Ectodermal cell (in vitro differentiated cells): ENCODE data around the gene SLIT3.
"Not testable (repeated sequence)": the region's sequence is repeated elsewhere in the genome, so short reads cannot be mapped to it uniquely, and the experiment has no call there.

Experiments
- H3K27ac ChIP-seq: 2 replicates; pipeline ENCODE4 v1.7.0; 2013; ENCODE audit warnings: mild to moderate bottlenecking, low read depth, low read length; ENCODE audit not compliant: insufficient read depth, poor library complexity, severe bottlenecking
- H3K27me3 ChIP-seq: 2 replicates; pipeline ENCODE4 v1.7.0; 2013; ENCODE audit warnings: mild to moderate bottlenecking, low read length; ENCODE audit not compliant: insufficient read depth, control insufficient read depth, poor library complexity, severe bottlenecking
- H3K36me3 ChIP-seq: one replicate; pipeline ENCODE4 v1.7.0; 2013; ENCODE audit warnings: low read length; ENCODE audit not compliant: control insufficient read depth, insufficient read depth
- H3K4me1 ChIP-seq: one replicate; pipeline ENCODE4 v1.7.0; 2013; ENCODE audit warnings: low read length; ENCODE audit not compliant: control insufficient read depth, insufficient read depth
- H3K4me3 ChIP-seq: 2 replicates; pipeline ENCODE4 v1.7.0; 2013; ENCODE audit warnings: low read depth, low read length, control low read depth; ENCODE audit not compliant: insufficient read depth
- H3K9me3 ChIP-seq: 2 replicates; pipeline ENCODE4 v1.7.0; 2013; ENCODE audit warnings: mild to moderate bottlenecking, low read length, moderate library complexity; ENCODE audit not compliant: control insufficient read depth
- WGBS, 2 experiments: methylation state at CpG; one replicate each; pipeline ENCODE4 v1.1.7; 2013; ENCODE audit warnings: missing lambda C conversion rate in 2 of 2; 5-methylcytosine and 5-hydroxymethylcytosine counted together

Gene SLIT3

DNA sequence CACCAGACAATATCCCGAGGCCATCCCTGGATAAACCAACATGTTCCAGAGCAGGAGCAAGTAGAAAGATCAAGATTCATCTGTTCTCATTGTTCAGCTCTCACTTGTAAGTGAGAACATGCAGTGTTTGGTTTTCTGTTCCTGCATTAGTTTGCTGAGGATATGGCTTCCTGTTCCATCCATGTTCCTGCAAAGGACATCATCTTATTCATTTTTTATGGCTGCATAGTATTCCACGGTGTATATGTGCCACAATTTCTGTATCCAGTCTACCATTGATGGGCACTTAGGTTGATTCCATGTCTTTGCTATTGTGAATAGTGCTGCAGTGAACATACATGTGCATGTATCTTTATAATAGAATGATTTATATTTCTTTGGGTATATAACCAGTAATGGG lies 195.4 kb downstream of the SLIT3 start:
- not testable (repeated sequence) for H3K27ac ChIP-seq, H3K27me3 ChIP-seq, H3K36me3 ChIP-seq, H3K4me3 ChIP-seq, H3K9me3 ChIP-seq, H3K4me1 ChIP-seq
- WGBS, 2 experiments: 92 to 100% methylated on average over 2 of the region's 2 CpGs

DNA sequence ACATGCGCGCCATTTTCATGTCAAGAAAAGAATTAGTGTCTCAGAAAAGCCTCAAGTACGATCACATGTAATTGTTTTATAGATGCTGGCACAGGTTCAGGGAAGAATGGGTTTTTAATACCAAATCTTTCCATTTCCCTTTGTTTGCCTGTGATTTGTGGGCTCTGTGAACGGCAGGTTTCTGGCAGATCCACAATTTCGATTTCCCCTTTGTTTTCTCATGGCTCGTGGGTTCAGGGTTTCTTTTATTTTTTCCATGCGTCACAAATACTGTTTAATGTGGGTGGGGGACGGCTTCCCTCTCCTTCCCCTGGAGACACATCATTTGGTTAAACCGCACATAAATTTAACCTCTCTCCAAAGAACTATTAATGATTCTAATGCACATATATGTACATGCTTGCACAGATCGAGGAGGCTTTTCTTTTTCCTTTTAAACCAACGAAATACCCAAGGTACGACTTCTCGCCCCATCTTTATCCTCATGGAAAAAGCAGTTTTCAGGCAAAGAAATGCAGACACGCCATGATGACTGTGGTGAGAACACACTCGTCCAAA lies 195.9 kb downstream of the SLIT3 start:
- Histone ChIP-seq H3K27me3 (no peaks in the 10 kb centered on the region), H3K36me3 (no peaks in the 10 kb centered on the region), H3K4me1 (peaks cover 4% of the 10 kb centered on the region), H3K4me3 (no peak overlapping the region), H3K9me3 (no peaks in the 10 kb centered on the region), H3K27ac (no peak overlapping the region)
- WGBS, 2 experiments: 93 to 94% methylated on average over 13 to 15 of the region's 15 CpGs

DNA sequence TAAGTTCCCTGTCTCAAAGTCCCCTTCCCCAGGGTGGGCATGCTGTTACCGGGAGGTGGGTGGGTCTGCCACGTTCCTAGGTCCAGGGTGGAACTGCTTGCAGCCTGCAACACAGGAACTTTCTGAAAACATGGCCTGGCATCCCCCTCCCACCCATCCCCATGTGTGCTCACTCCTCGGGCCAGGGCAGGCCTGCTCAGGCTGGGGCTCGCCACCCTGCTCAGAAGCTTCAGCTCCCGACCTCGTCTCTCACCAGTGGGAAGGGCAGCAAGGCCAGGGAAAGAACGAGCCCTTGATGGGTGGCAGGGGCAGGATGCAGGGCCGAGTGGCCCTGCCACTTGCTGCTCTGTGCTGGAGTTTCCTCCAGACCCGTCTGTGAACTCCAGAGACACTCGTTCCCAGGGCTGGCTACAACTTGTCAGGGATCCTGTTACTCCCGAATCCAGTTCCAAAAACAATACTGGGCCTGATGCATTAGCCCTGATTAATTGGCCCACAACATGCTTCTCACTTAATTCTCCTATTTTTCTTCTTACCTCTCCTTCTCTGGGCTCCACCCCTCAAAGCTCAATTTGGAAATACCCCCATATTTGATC lies 197.3 kb downstream of the SLIT3 start:
- no peaks in the 10 kb centered on the region for H3K27me3 ChIP-seq
- peaks cover 4% of the 10 kb centered on the region for H3K4me1 ChIP-seq
- no peaks in the 10 kb centered on the region for H3K9me3 ChIP-seq
- H3K36me3 ChIP-seq: no peaks in the 10 kb centered on the region
- H3K27ac ChIP-seq: no peak overlapping the region
- WGBS, 2 experiments: 81 to 83% methylated on average over 11 of the region's 11 CpGs
- H3K4me3 ChIP-seq: no peak overlapping the region

DNA sequence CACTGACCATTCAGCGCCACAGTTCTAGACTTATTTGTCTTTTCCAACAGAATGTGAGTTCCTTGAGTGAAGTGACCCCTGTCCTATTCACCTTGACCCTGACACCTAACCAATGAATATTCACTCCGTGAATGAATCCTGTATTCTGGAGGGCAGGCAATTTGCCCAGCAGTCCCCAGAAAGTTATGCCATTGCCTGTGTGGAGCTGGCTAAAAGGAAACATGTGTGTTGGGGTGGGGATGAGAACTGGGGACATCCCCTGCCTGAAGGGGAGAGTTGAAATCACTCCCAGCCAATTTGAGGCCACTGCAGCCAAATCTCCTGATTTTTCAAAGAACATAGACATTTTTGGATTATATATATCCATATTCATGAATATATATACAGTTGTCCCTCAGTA lies 199.0 kb downstream of the SLIT3 start:
- Histone ChIP-seq H3K36me3 (no peaks in the 10 kb centered on the region), H3K4me3 (no peak overlapping the region), H3K9me3 (no peaks in the 10 kb centered on the region), H3K27me3 (no peaks in the 10 kb centered on the region), H3K4me1 (peaks cover 4% of the 10 kb centered on the region), H3K27ac (no peak overlapping the region)
- 89 to 96% methylated on average over 2 of the region's 2 CpGs for WGBS, 2 experiments

DNA sequence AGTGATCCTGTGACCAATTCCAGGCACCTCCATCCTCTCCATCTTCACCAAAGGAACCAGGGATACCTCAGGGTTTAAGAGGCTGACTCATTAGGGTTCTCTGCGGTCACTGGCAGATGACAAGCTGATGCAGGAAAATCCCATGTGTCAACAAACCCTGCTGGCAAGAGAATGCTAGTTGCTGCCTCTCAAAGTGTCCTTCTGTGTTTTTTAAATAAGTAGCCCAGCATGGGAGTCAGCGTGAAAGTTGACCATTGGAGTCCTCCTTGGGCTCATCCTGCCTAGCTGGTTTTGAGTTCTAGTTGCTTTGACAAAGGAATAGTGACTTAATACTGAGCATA lies 200.2 kb downstream of the SLIT3 start:
- Histone ChIP-seq H3K27me3 (no peaks in the 10 kb centered on the region), H3K27ac (no peak overlapping the region), H3K4me3 (no peak overlapping the region), H3K36me3 (no peaks in the 10 kb centered on the region), H3K9me3 (no peaks in the 10 kb centered on the region), H3K4me1 (peaks cover 4% of the 10 kb centered on the region)
- 27 to 36% methylated on average over 2 of the region's 2 CpGs for WGBS, 2 experiments

DNA sequence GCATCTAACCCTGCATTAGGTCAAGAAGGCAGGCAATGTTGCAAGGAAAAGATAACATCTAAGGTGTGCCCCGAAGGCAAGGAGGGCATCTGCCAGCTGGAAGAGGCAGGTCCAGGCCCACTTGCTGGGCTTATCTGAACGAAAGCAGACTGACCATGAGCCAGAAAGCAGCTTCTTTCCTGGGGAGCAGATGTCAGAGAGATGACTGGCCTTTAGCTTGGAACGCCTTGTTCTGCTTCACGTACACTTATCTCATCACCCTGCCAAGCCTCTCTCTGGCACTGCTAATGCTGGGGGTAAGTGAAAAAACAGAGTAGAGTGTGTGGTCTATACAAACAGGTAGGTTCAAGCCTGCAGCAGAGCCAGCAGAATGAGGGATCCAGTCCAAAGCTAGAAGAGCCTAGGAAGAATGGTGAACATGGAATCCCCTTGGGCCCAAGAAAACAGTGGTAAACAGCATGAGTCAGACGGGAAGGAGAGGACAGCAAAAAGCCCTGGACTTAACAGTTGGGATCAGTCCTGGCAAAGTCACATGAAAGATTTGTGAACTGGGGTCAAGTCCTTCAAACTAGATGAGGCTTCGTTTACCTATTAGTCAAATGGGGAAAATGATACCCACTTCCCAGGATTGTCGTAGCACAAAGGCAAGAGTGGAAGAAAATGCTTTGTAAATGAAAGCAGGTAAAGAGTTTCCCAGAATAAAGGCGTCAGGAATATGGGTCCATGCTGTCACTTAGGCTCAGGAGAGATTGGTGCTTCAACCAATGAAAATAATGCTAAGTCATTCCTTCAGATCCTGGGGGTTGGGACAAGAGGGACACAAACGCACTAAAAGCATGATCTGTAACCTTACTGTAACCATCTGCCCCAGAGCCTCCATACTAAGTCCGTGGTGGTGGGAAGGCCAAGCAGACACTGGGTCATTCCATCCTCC lies 200.9 kb downstream of the SLIT3 start:
- H3K27ac ChIP-seq: no peak overlapping the region
- no peak overlapping the region for H3K4me3 ChIP-seq
- WGBS, 2 experiments: 89% methylated on average over 8 to 9 of the region's 10 CpGs
- no peaks in the 10 kb centered on the region for H3K36me3 ChIP-seq
- no peaks in the 10 kb centered on the region for H3K27me3 ChIP-seq
- no peaks in the 10 kb centered on the region for H3K9me3 ChIP-seq
- H3K4me1 ChIP-seq: peaks cover 4% of the 10 kb centered on the region

DNA sequence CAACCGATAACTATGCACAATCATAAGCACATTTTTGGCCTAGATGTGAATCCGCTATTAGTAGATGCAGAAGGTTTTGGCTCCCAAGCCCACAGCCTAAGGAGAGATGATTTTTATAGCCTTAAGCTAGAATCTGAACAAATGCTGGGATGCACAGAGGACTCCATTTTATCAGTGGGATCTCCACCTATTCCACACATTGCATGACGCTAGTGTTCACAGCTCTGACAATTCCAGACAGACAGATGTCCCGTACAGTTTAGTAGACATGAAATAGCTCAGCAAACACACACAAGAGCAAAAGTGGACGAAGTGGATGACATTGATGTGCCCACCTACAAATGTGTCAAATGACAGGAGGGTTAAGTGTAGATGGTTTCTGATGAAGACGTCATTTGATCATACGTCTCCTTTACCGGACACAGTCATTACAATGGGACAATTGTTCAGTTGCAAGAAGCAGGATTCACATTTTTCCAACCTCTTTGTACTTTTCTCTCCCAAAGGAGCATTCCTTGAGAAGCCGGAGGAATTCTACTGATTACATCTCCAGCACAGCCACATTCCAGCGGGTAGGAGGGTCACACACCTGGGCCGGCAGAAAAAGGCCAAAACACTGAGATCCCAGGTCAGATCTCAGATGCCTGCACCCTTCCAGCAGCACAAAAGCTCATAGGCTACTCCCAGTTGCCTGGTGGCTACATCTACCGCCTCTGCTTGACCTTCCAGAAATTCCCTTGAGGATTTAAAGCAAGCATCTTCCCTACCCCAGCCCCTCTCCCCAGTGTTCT lies 202.4 kb downstream of the SLIT3 start:
- H3K27me3 ChIP-seq: no peaks in the 10 kb centered on the region
- peaks cover 4% of the 10 kb centered on the region for H3K4me1 ChIP-seq
- H3K27ac ChIP-seq: no peak overlapping the region
- H3K4me3 ChIP-seq: no peak overlapping the region
- H3K36me3 ChIP-seq: no peaks in the 10 kb centered on the region
- 92 to 96% methylated on average over 12 of the region's 12 CpGs for WGBS, 2 experiments
- H3K9me3 ChIP-seq: no peaks in the 10 kb centered on the region

DNA sequence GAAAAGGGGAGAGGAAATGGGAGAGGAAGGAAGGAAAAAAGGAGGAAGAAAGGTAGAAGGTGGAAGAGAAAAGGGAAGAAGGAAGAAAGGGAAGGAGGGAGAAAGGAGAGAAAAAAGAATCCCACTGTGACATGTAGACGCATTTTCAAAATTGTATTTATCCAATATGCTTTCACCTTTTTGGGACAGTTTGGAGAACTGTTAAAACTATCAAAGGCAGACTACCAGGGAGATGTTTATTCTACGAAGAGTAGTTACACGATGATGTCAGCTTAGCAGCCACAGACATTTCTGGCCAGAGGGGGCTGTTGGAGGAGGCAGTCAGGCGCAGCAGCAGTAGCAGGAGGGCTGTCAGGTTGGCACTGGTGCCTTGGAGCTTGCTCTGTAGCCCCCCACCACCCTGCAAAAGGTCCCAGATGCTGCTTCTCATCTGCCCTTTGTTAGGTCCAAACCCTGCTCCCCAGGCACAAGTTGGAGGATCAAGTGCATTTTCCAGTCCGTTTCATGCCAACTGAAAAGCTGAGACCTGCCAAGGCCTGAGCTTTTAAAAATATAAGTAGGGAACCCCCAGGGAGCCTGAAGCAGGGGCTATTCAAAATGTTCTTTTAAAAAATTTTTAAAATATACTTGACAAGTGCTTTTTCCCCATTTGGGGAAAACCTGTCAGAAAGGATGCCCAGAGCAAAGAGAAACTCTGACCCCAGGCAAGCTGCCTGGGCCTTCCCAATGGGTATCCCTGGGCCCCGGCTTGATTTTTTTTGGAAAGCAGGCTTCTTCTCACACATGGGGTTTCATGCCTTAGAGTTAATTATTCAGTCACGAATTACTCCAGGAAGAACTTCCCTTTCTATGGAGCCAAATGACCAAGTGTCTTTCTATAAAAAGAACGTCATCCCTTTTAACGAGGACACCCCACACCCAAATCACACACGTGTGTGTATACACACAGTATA lies 203.3 kb downstream of the SLIT3 start:
- no peak overlapping the region for H3K27ac ChIP-seq
- WGBS, 2 experiments: 86 to 88% methylated on average over 10 of the region's 10 CpGs
- H3K9me3 ChIP-seq: no peaks in the 10 kb centered on the region

DNA sequence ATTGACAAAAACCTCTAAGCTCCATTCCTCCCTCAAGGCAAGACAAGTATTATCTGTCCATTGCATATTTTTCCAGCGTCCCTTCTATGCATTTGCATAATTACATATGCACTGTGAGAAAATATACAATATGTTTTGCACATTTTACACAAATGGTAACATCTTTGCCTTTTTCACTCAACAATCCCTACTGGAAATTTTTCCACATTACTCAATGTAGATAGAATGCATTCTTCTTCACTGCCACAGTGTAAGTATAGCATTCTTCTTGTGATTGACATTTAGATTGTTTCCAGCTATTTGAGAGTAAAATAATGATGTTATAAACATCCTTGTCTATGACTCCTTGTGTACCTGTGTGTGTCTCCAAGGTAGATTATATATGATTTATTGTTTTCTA lies 205.0 kb downstream of the SLIT3 start:
- Histone ChIP-seq H3K27me3 (no peaks in the 10 kb centered on the region), H3K9me3 (no peaks in the 10 kb centered on the region), H3K4me3 (no peak overlapping the region), H3K36me3 (no peaks in the 10 kb centered on the region), H3K4me1 (peaks cover under 1% of the 10 kb centered on the region), H3K27ac (no peak overlapping the region)
- WGBS, 2 experiments: 86 to 94% methylated on average over 1 of the region's 1 CpG

More for the DNA sequence above, 203.3 kb downstream of the SLIT3 start:
- H3K4me1 ChIP-seq: peaks cover 4% of the 10 kb centered on the region
- no peaks in the 10 kb centered on the region for H3K36me3 ChIP-seq
- no peaks in the 10 kb centered on the region for H3K27me3 ChIP-seq
- no peak overlapping the region for H3K4me3 ChIP-seq
